Neuronal stem cell (in vitro differentiated cells): ENCODE data around the gene ZNF44.

Source experiments
- DNase-seq: peaks from one replicate; pipeline ENCODE4 v3.0.0-alpha.2; 2013; ENCODE audit warnings: low spot score
- H2AFZ ChIP-seq: one replicate; pipeline ENCODE4 v1.6.1; 2013; ENCODE audit warnings: mild to moderate bottlenecking, low read length, inconsistent platforms
- H2AK5ac ChIP-seq: 2 replicates; pipeline ENCODE4 v1.6.1; 2013; ENCODE audit warnings: low read depth, mild to moderate bottlenecking, inconsistent platforms, low read length, moderate library complexity, mixed read lengths
- H2BK120ac ChIP-seq: 2 replicates; pipeline ENCODE4 v1.6.1; 2013; ENCODE audit warnings: low read depth, mild to moderate bottlenecking, inconsistent platforms, low read length, moderate library complexity, mixed read lengths
- H2BK12ac ChIP-seq: one replicate; pipeline ENCODE4 v1.6.1; 2013; ENCODE audit warnings: low read length, inconsistent platforms
- H2BK15ac ChIP-seq: 2 replicates; pipeline ENCODE4 v1.6.1; 2013; ENCODE audit warnings: mild to moderate bottlenecking, low read length, inconsistent platforms, mixed read lengths
- H2BK5ac ChIP-seq: one replicate; pipeline ENCODE4 v1.6.1; 2013; ENCODE audit warnings: inconsistent platforms, mild to moderate bottlenecking, low read length, moderate library complexity
- H3K14ac ChIP-seq: one replicate; pipeline ENCODE4 v1.6.1; 2013; ENCODE audit warnings: low read length, inconsistent platforms
- H3K18ac ChIP-seq: 2 replicates; pipeline ENCODE4 v1.6.1; 2013; ENCODE audit warnings: low read length, inconsistent platforms
- H3K23ac ChIP-seq: 2 replicates; pipeline ENCODE4 v1.6.1; 2013; ENCODE audit warnings: low read depth, mild to moderate bottlenecking, mixed read lengths, low read length, inconsistent platforms; ENCODE audit not compliant: poor library complexity
- H3K27ac ChIP-seq: replicated peaks from 3 replicates; pipeline ENCODE4 v1.5.1; 2013; ENCODE audit warnings: low read length, inconsistent platforms
- H3K27me3 ChIP-seq, 3 experiments: 2 replicates each; pipeline ENCODE4 v1.6.1; 2013; ENCODE audit warnings: low read length in 3 of 3, mild to moderate bottlenecking in 2 of 3, inconsistent platforms in 1 of 3, low read depth in 1 of 3, mixed read lengths in 1 of 3, moderate library complexity in 1 of 3; ENCODE audit not compliant: control insufficient read depth in 3 of 3, insufficient read depth in 3 of 3
- H3K36me3 ChIP-seq, 2 donors: replicated peaks in 1 of 2; 2 replicates each; pipeline ENCODE4 v1.6.1; 2013; ENCODE audit warnings: low read length in 2 of 2; ENCODE audit not compliant: control insufficient read depth in 2 of 2, insufficient read depth in 2 of 2
- H3K4ac ChIP-seq: 2 replicates; pipeline ENCODE4 v1.6.1; 2013; ENCODE audit warnings: inconsistent platforms, mild to moderate bottlenecking, low read length, moderate library complexity
- H3K4me1 ChIP-seq, 2 donors: 1 replicate in 1 of 2; 2 replicates in 1 of 2; pipeline ENCODE4 v1.6.1; 2013; ENCODE audit warnings: low read length in 2 of 2, low read depth in 1 of 2; ENCODE audit not compliant: control insufficient read depth in 2 of 2, insufficient read depth in 1 of 2
- H3K4me2 ChIP-seq: one replicate; pipeline ENCODE4 v1.6.1; 2013; ENCODE audit warnings: mild to moderate bottlenecking, low read length, inconsistent platforms; ENCODE audit not compliant: insufficient read depth, poor library complexity, severe bottlenecking
- H3K4me3 ChIP-seq, 2 donors: 2 replicates each; pipeline ENCODE4 v1.5.1; 2013; ENCODE audit warnings: low read length in 2 of 2, mild to moderate bottlenecking in 2 of 2, inconsistent platforms in 1 of 2, moderate library complexity in 1 of 2
- H3K79me1 ChIP-seq: one replicate; pipeline ENCODE4 v1.6.1; 2013; ENCODE audit warnings: low read depth, mild to moderate bottlenecking, inconsistent platforms, low read length, moderate library complexity
- H3K9ac ChIP-seq: one replicate; pipeline ENCODE4 v1.6.1; 2013; ENCODE audit warnings: mild to moderate bottlenecking, low read depth, low read length, inconsistent platforms; ENCODE audit not compliant: poor library complexity
- H3K9me3 ChIP-seq, 2 donors: replicated peaks in 1 of 2; 2 replicates each; pipeline versions ENCODE3 to v1.6.1; 2013; ENCODE audit warnings: low read length in 2 of 2, mild to moderate bottlenecking in 2 of 2, inconsistent platforms in 1 of 2, low read depth in 1 of 2, mixed read lengths in 1 of 2, moderate library complexity in 1 of 2; ENCODE audit not compliant: control insufficient read depth in 2 of 2, insufficient read depth in 1 of 2
- H4K8ac ChIP-seq: one replicate; pipeline ENCODE4 v1.6.1; 2013; ENCODE audit warnings: low read depth, mild to moderate bottlenecking, inconsistent platforms, low read length, moderate library complexity
- H4K91ac ChIP-seq: one replicate; pipeline ENCODE4 v1.6.1; 2013; ENCODE audit warnings: low read length, low read depth, mild to moderate bottlenecking, inconsistent platforms; ENCODE audit not compliant: poor library complexity
- WGBS, 2 donors: extraction: QIAGEN DNeasy Blood & Tissue Kit; methylation state at CpG; one replicate each; pipeline ENCODE4 v1.1.7; 2013; ENCODE audit warnings: missing lambda C conversion rate in 2 of 2, mixed read lengths in 1 of 2; ENCODE audit not compliant: insufficient read length in 2 of 2, insufficient replicate concordance in 1 of 2; ENCODE audit errors: extremely low coverage in 2 of 2; 5-methylcytosine and 5-hydroxymethylcytosine counted together

ZNF44 gene

GRCh38 chr19:12247644-12248222 is 47.0 kb downstream of the ZNF44 start:
- H3K4me3 ChIP-seq, result no peak overlapping the region
- no peak overlapping the region for H3K18ac ChIP-seq
- H3K9ac ChIP-seq, result no peak overlapping the region
- H3K14ac ChIP-seq, result no peak overlapping the region
- no peak overlapping the region for H2AK5ac ChIP-seq
- no peak overlapping the region for H3K4ac ChIP-seq
- no peak for DNase-seq
- H2BK5ac ChIP-seq, result no peak overlapping the region
- no peaks in the 10 kb centered on the region for H3K4me1 ChIP-seq
- H2BK120ac ChIP-seq, result no peak overlapping the region
- no peak overlapping the region for H2BK15ac ChIP-seq
- H3K9me3 ChIP-seq, result peaks cover 18 to 62% of the 10 kb centered on the region in 2 donors
- H3K4me2 ChIP-seq, result no peak overlapping the region
- no peak overlapping the region for H3K27ac ChIP-seq
- H2BK12ac ChIP-seq, result no peak overlapping the region
- WGBS, 2 donors, result no CpG with 5 or more reads among the region's 5 CpGs
- H2AFZ ChIP-seq, result no peak overlapping the region
- no peaks in the 10 kb centered on the region for H3K79me1 ChIP-seq
- no peak overlapping the region for H3K23ac ChIP-seq
- peaks cover 0 to 33% of the 10 kb centered on the region in 2 donors for H3K36me3 ChIP-seq
- H4K91ac ChIP-seq, result no peak overlapping the region
- no peak overlapping the region for H4K8ac ChIP-seq
- H3K27me3 ChIP-seq, result no peaks in the 10 kb centered on the region

- no peak overlapping the region for H2BK15ac ChIP-seq
- no peak overlapping the region for H3K4me3 ChIP-seq
- H3K4me1 ChIP-seq, result no peaks in the 10 kb centered on the region
- H3K18ac ChIP-seq, result no peak overlapping the region
- H3K9me3 ChIP-seq, result peaks cover 17 to 60% of the 10 kb centered on the region in 2 donors
- no peak overlapping the region for H3K23ac ChIP-seq
- H2AFZ ChIP-seq, result no peak overlapping the region
- no peaks in the 10 kb centered on the region for H3K27me3 ChIP-seq
- no peak for DNase-seq
- H3K9ac ChIP-seq, result no peak overlapping the region
- H3K79me1 ChIP-seq, result no peaks in the 10 kb centered on the region
- H2BK5ac ChIP-seq, result no peak overlapping the region
- H3K4me2 ChIP-seq, result no peak overlapping the region
- H3K27ac ChIP-seq, result no peak overlapping the region
- H3K36me3 ChIP-seq, result peaks cover 0 to 32% of the 10 kb centered on the region in 2 donors
- H3K14ac ChIP-seq, result no peak overlapping the region
- H2BK12ac ChIP-seq, result no peak overlapping the region
- no peak overlapping the region for H4K91ac ChIP-seq
- no peak overlapping the region for H2AK5ac ChIP-seq
- no peak overlapping the region for H3K4ac ChIP-seq
- no peak overlapping the region for H2BK120ac ChIP-seq
- H4K8ac ChIP-seq, result no peak overlapping the region
- no CpG with 5 or more reads among the region's 2 CpGs for WGBS, 2 donors
These were observed 50.3 kb downstream of the ZNF44 start for GRCh38 chr19:12244370-12244769.

- no peaks in the 10 kb centered on the region for H3K27me3 ChIP-seq
These were observed 57.4 kb downstream of the ZNF44 start for GRCh38 chr19:12237143-12237839.

GRCh38 chr19:12232961-12233360 is 61.7 kb downstream of the ZNF44 start:
- Histone ChIP-seq H3K9ac (no peak overlapping the region), H3K9me3 (peaks cover 19 to 49% of the 10 kb centered on the region in 2 donors), H2BK12ac (no peak overlapping the region), H3K23ac (no peak overlapping the region), H3K18ac (no peak overlapping the region), H3K4me2 (no peak overlapping the region), H3K4me3 (no peak overlapping the region), H2BK15ac (no peak overlapping the region), H3K79me1 (no peaks in the 10 kb centered on the region), H4K91ac (no peak overlapping the region), H3K4ac (no peak overlapping the region), H2BK120ac (no peak overlapping the region), H2AK5ac (no peak overlapping the region), H3K4me1 (no peaks in the 10 kb centered on the region), H2AFZ (no peak overlapping the region), H3K36me3 (peaks cover 2 to 23% of the 10 kb centered on the region in 2 donors), H3K14ac (no peak overlapping the region), H3K27me3 (no peaks in the 10 kb centered on the region), H4K8ac (no peak overlapping the region), H3K27ac (no peak overlapping the region), H2BK5ac (no peak overlapping the region)
- no peak for DNase-seq
- no CpG with 5 or more reads among the region's 3 CpGs for WGBS, 2 donors

More at GRCh38 chr19:12237143-12237839, 57.4 kb downstream of the ZNF44 start:
- H2AK5ac ChIP-seq, result no peak overlapping the region
- no peak for DNase-seq
- no peak overlapping the region for H3K27ac ChIP-seq
- no peak overlapping the region for H4K91ac ChIP-seq
- H3K14ac ChIP-seq, result no peak overlapping the region
- H2BK15ac ChIP-seq, result no peak overlapping the region
- no peak overlapping the region for H3K18ac ChIP-seq
- H2BK12ac ChIP-seq, result no peak overlapping the region
- H2BK5ac ChIP-seq, result no peak overlapping the region
- peaks cover 18 to 33% of the 10 kb centered on the region in 2 donors for H3K9me3 ChIP-seq
- no peak overlapping the region for H2BK120ac ChIP-seq
- no peak overlapping the region for H3K4me2 ChIP-seq
- no peaks in the 10 kb centered on the region for H3K4me1 ChIP-seq
- H3K9ac ChIP-seq, result no peak overlapping the region
- H3K79me1 ChIP-seq, result no peaks in the 10 kb centered on the region
- no peak overlapping the region for H3K23ac ChIP-seq
- no peak overlapping the region for H4K8ac ChIP-seq
- peaks cover 2 to 31% of the 10 kb centered on the region in 2 donors for H3K36me3 ChIP-seq
- WGBS, 2 donors, result no CpG with 5 or more reads among the region's 37 CpGs
- H3K4ac ChIP-seq, result no peak overlapping the region
- no peak overlapping the region for H2AFZ ChIP-seq
- H3K4me3 ChIP-seq, result no peak overlapping the region
